ENCODE measurements around the gene BCL2L11. TPM values are rescaled to one million over a fixed set of nuclear protein-coding genes. Genes with fewer than 3 reads are reported as not detected.

The BCL2L11 gene
- total RNA-seq, 1 donor from 2014 or later: 24.5 TPM

DNA sequence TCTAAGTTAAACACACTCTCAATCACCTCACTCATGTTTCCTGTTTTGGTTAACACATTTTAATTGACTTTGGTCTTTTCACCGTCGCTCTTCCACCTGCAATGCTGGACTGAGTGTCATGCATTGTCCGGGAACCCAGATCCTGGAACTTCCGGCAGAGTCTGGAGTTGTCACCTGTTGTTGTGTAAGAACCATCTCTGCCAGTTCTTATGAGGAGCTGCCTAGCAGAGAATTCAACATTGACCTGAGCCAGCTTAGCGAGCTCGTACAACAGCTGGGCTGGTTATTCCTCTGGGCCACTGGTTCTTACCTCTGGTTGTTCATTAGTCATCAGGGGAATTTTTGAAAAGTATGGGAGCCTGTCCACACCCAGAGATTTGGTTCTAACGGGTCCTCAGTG, 75.7 kb downstream of the BCL2L11 start:
- Mint-ChIP-seq H3K4me1 (peaks cover 2% of the 10 kb centered on the region), H3K27ac (no peak overlapping the region), H3K27me3 (ENCODE audit: low read depth) (no peaks in the 10 kb centered on the region), H3K9me3 (no peaks in the 10 kb centered on the region), H3K36me3 (no peaks in the 10 kb centered on the region), H3K4me3 (no peak overlapping the region)
- TF ChIP-seq, protein P1, sequence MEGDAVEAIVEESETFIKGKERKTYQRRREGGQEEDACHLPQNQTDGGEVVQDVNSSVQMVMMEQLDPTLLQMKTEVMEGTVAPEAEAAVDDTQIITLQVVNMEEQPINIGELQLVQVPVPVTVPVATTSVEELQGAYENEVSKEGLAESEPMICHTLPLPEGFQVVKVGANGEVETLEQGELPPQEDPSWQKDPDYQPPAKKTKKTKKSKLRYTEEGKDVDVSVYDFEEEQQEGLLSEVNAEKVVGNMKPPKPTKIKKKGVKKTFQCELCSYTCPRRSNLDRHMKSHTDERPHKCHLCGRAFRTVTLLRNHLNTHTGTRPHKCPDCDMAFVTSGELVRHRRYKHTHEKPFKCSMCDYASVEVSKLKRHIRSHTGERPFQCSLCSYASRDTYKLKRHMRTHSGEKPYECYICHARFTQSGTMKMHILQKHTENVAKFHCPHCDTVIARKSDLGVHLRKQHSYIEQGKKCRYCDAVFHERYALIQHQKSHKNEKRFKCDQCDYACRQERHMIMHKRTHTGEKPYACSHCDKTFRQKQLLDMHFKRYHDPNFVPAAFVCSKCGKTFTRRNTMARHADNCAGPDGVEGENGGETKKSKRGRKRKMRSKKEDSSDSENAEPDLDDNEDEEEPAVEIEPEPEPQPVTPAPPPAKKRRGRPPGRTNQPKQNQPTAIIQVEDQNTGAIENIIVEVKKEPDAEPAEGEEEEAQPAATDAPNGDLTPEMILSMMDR (IDR thresholded peaks at IDR 0.05; ENCODE audit: unreplicated experiment): no peak
- no peak for DNase-seq (ENCODE audit: low spot score in 2 of 2, unreplicated experiment in 2 of 2)

DNA sequence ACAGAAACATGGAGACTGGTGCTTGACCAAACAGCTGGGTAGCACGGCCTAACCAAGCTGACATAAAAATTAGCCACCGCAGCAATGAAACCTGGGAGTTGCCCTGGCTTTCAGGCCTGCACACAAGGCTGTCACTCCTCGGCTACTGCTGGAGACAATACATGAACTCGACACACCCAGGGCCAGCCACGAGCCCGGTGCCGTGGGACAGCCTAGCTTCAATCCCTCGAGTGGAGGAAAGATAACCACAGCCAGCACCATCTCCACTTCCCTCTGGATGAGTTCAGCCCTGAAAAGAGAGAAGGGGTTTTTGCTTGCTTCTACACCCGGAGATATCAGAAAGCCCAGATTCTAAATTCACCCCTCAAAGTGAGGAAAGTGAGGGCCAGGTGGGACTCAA, 78.0 kb downstream of the BCL2L11 start:
- H3K4me1 Mint-ChIP-seq: peaks cover 2% of the 10 kb centered on the region
- TF ChIP-seq, protein P1 (IDR thresholded peaks at IDR 0.05; ENCODE audit: unreplicated experiment): no peak
- no peak for DNase-seq (ENCODE audit: low spot score in 2 of 2, unreplicated experiment in 2 of 2)
- H3K4me3 Mint-ChIP-seq: no peak overlapping the region
- no peak overlapping the region for H3K27ac Mint-ChIP-seq
- H3K36me3 Mint-ChIP-seq: no peaks in the 10 kb centered on the region
- H3K9me3 Mint-ChIP-seq: no peaks in the 10 kb centered on the region
- no peaks in the 10 kb centered on the region for H3K27me3 Mint-ChIP-seq (ENCODE audit: low read depth)

DNA sequence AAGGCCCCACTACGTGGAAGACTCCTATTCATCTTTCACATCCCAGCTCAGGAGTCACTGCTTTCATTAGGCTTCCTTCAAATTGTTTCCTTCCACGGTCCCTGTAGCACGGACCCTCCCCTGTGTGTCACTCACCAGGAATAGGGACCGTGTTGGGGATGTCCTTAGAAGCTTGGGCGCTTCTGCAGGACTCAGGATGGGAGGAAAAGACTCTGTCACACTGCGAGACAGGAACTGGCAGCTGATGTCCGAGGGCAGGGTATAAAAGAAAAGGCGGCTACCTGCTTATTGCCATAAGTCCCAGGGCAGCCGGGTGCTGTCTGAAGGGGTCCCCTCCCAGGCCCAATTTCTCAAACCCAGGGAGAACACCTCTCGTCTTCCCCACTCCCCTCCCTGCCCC, 79.1 kb downstream of the BCL2L11 start:
- Mint-ChIP-seq H3K27me3 (ENCODE audit: low read depth) (no peaks in the 10 kb centered on the region), H3K4me3 (no peak overlapping the region), H3K27ac (no peak overlapping the region), H3K4me1 (peaks cover 2% of the 10 kb centered on the region), H3K36me3 (no peaks in the 10 kb centered on the region), H3K9me3 (no peaks in the 10 kb centered on the region)
- TF ChIP-seq, protein P1 (IDR thresholded peaks at IDR 0.05; ENCODE audit: unreplicated experiment): no peak
- no peak for DNase-seq (ENCODE audit: low spot score in 2 of 2, unreplicated experiment in 2 of 2)

DNA sequence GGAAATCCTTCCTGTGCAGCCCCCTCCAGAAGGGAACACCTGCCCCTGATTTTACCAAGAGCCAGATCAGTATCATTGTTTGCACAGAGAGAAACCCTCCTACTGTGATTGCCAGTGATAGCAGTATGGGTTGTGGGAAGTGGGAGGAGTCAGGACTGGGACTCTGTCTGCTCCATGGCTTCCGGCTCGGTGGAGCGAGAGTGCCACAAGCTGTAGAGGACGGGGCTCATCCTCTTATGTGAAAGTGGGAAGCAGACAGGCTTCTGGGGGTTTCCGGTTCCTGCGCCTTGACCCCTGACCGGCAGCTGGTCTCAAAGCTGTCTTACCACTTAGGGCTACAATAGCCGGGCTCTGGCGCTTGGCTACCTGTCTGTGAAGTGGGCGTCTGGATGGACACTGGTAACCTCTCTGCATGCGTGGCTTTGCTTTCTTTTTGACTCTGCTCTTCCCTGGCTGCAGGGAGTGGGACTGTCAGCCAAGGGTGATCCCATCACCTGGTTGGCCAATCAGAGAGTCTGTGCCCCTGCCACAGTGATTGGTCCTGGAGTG, 79.7 kb downstream of the BCL2L11 start:
- no peak overlapping the region for H3K4me3 Mint-ChIP-seq
- H3K27ac Mint-ChIP-seq: no peak overlapping the region
- H3K36me3 Mint-ChIP-seq: no peaks in the 10 kb centered on the region

DNA sequence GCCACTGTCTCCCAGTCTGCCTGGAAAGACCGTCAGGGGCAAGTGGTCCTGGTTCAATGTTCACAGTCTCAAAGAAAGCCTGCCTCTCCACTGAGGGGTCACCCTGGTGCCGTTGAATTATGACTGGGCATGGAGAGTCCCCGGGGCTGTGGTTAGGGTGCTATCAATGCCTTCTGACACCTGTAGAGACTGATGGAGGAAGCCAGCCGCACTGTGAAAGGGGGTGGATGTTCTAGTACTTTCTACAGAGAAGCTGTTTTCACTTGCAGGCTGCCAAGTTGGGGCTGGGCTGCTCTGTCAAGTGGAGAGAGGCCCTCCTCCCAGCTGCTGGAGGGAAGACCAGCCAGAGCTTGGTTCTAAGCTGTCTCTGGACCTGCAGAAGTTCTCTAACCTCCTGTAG, 80.5 kb downstream of the BCL2L11 start:
- Mint-ChIP-seq H3K9me3 (no peaks in the 10 kb centered on the region), H3K4me1 (peaks cover 2% of the 10 kb centered on the region), H3K27me3 (ENCODE audit: low read depth) (no peaks in the 10 kb centered on the region), H3K36me3 (no peaks in the 10 kb centered on the region), H3K27ac (no peak overlapping the region), H3K4me3 (no peak overlapping the region)
- DNase-seq (ENCODE audit: low spot score in 2 of 2, unreplicated experiment in 2 of 2): no peak
- TF ChIP-seq, protein P1 (IDR thresholded peaks at IDR 0.05; ENCODE audit: unreplicated experiment): no peak

More for the DNA sequence above, 79.7 kb downstream of the BCL2L11 start:
- H3K9me3 Mint-ChIP-seq: no peaks in the 10 kb centered on the region
- no peak for DNase-seq (ENCODE audit: low spot score in 2 of 2, unreplicated experiment in 2 of 2)
- H3K4me1 Mint-ChIP-seq: peaks cover 2% of the 10 kb centered on the region
- H3K27me3 Mint-ChIP-seq (ENCODE audit: low read depth): no peaks in the 10 kb centered on the region
- TF ChIP-seq, protein P1 (IDR thresholded peaks at IDR 0.05; ENCODE audit: unreplicated experiment): no peak

All from mesothelial cell of epicardium (in vitro differentiated cells).